GM23338 (cell line): ENCODE results near the gene MCM9. TPM values are rescaled to one million over a fixed set of nuclear protein-coding genes. Genes with fewer than 3 reads are reported as not detected.

Source experiments
- ATAC-seq: fragments of 200-7000 bp; cut with Tn5 transposase; 3 replicates; pipeline ENCODE4 v1.9.1; 2020
- DNase-seq: peaks from one replicate; pipeline ENCODE4 v3.0.0-alpha.2; 2015; ENCODE audit warnings: low spot score
- H2AFZ ChIP-seq: fragments of 200-600 bp; sonication (generic); 2 replicates; pipeline ENCODE4 v1.8.0; 2016; ENCODE audit warnings: antibody characterized with exemption, mild to moderate bottlenecking, moderate library complexity
- H3F3A ChIP-seq: fragments of 200-600 bp; sonication (generic); replicated peaks from 2 replicates; pipeline ENCODE4 v1.8.0; 2017; ENCODE audit warnings: antibody characterized with exemption, mixed run types, low read depth
- H3K27ac ChIP-seq: fragments of 200-600 bp; sonication (generic); 2 replicates; pipeline ENCODE4 v1.6.1; 2016; ENCODE audit warnings: low read depth
- H3K27me3 ChIP-seq: fragments of 200-600 bp; sonication (generic); 2 replicates; pipeline ENCODE4 v1.8.0; 2016; ENCODE audit warnings: mild to moderate bottlenecking, mixed run types, moderate library complexity; ENCODE audit not compliant: insufficient read depth
- H3K36me3 ChIP-seq: fragments of 200-600 bp; sonication (generic); 2 replicates; pipeline ENCODE4 v1.8.0; 2016; ENCODE audit warnings: mild to moderate bottlenecking; ENCODE audit not compliant: insufficient read depth
- H3K4me1 ChIP-seq: fragments of 200-600 bp; sonication (generic); 2 replicates; pipeline ENCODE4 v1.8.0; 2016; ENCODE audit warnings: mild to moderate bottlenecking, moderate library complexity; ENCODE audit not compliant: insufficient read depth
- H3K4me2 ChIP-seq: fragments of 200-600 bp; sonication (generic); 2 replicates; pipeline ENCODE4 v1.7.1; 2017; ENCODE audit warnings: mixed run types
- H3K4me3 ChIP-seq: fragments of 200-600 bp; sonication (generic); 2 replicates; pipeline ENCODE4 v1.6.1; 2016; ENCODE audit warnings: mixed run types
- H3K79me2 ChIP-seq: fragments of 200-600 bp; sonication (generic); replicated peaks from 2 replicates; pipeline ENCODE4 v1.8.0; 2017; ENCODE audit warnings: mild to moderate bottlenecking; ENCODE audit not compliant: insufficient read depth
- H3K9me2 ChIP-seq: fragments of 200-600 bp; sonication (generic); 2 replicates; pipeline ENCODE4 v1.8.0; 2017; ENCODE audit not compliant: insufficient read depth
- H4K20me1 ChIP-seq: fragments of 200-600 bp; sonication (generic); replicated peaks from 2 replicates; pipeline ENCODE4 v1.8.0; 2017; ENCODE audit warnings: mild to moderate bottlenecking; ENCODE audit not compliant: insufficient read depth
- H3K27ac Mint-ChIP-seq: 2 replicates; pipeline ENCODE4 v1.8.0; 2020; ENCODE audit warnings: inconsistent platforms, mild to moderate bottlenecking, moderate library complexity, mixed read lengths
- H3K27me3 Mint-ChIP-seq: 3 replicates; pipeline ENCODE4 v1.8.0; 2022; ENCODE audit warnings: low read depth, mild to moderate bottlenecking, moderate library complexity, mixed read lengths, inconsistent platforms; ENCODE audit not compliant: insufficient read depth, poor library complexity
- H3K36me3 Mint-ChIP-seq: 3 replicates; pipeline ENCODE4 v1.8.0; 2021; ENCODE audit warnings: low read depth, mild to moderate bottlenecking, inconsistent platforms, moderate library complexity, mixed read lengths
- H3K4me1 Mint-ChIP-seq: 3 replicates; pipeline ENCODE4 v1.8.0; 2020; ENCODE audit warnings: mild to moderate bottlenecking, inconsistent platforms, mixed read lengths
- H3K4me3 Mint-ChIP-seq: 3 replicates; pipeline ENCODE4 v1.8.0; 2021; ENCODE audit warnings: moderate library complexity, mild to moderate bottlenecking, inconsistent platforms, mixed read lengths
- H3K9me3 Mint-ChIP-seq: 3 replicates; pipeline ENCODE4 v1.8.0; 2020; ENCODE audit warnings: moderate library complexity, mild to moderate bottlenecking, inconsistent platforms, mixed read lengths
- CREB1 ChIP-seq: fragments of 250-450 bp; sonication (Bioruptor Pico); IDR thresholded peaks from 2 replicates; pipeline ENCODE4 v1.5.0; 2020; ENCODE audit warnings: low read depth, mild to moderate bottlenecking, moderate library complexity
- EZH2 ChIP-seq: fragments of 200-600 bp; sonication (generic); IDR thresholded peaks from one replicate; pipeline ENCODE4 v1.8.0; 2017; ENCODE audit warnings: antibody characterized with exemption, mild to moderate bottlenecking, low read depth; ENCODE audit not compliant: unreplicated experiment
- EZH2phosphoT487 ChIP-seq: fragments of 200-600 bp; sonication (generic); IDR thresholded peaks from one replicate; pipeline ENCODE4 v1.8.1; 2018; ENCODE audit warnings: antibody characterized with exemption; ENCODE audit not compliant: unreplicated experiment
- JUNB ChIP-seq: IDR thresholded peaks from one replicate; pipeline ENCODE4 v1.6.1; 2016; ENCODE audit warnings: antibody characterized with exemption; ENCODE audit not compliant: unreplicated experiment
- NANOG ChIP-seq: IDR thresholded peaks from 2 replicates; pipeline ENCODE4 v1.6.1; 2016; ENCODE audit warnings: antibody characterized with exemption, borderline replicate concordance
- POLR2AphosphoS5 ChIP-seq: IDR thresholded peaks from 2 replicates; pipeline ENCODE4 v1.6.1; 2016; ENCODE audit warnings: antibody characterized with exemption, low read depth
- STAT1 ChIP-seq: IDR thresholded peaks from one replicate; pipeline ENCODE4 v1.6.1; 2016; ENCODE audit warnings: antibody characterized with exemption; ENCODE audit not compliant: unreplicated experiment
- ZNF114 ChIP-seq: fragments of 250-450 bp; sonication (Bioruptor Pico); IDR thresholded peaks from 2 replicates; pipeline ENCODE4 v1.5.0; 2020; ENCODE audit warnings: mild to moderate bottlenecking, moderate library complexity
- ZNF331 ChIP-seq: fragments of 250-450 bp; sonication (Bioruptor Pico); IDR thresholded peaks from 2 replicates; pipeline ENCODE4 v1.5.0; 2020; ENCODE audit warnings: low read depth, mild to moderate bottlenecking, moderate library complexity
- polyA plus RNA-seq: library from polyadenylated mRNA; unstranded; fragments of >200 nt; fragmentation: Nextera tagmentation; extraction: Ambion mirVana; gene quantifications from 2 replicates; pipeline ENCODE4 v1.2.1, GENCODE V29; 2016
- total RNA-seq: library from RNA; depleted of rRNA; stranded (reverse); fragments of >200 nt; shearing (Covaris generic); gene quantifications from 2 replicates; pipeline ENCODE4 v1.2.3, GENCODE V29; 2014
- TF ChIP-seq, protein P1 (sequence below): IDR thresholded peaks from 2 replicates; pipeline ENCODE4 v1.6.1; 2016; ENCODE audit warnings: antibody characterized with exemption
- TF ChIP-seq, protein P2 (sequence below), 2 experiments: fragments of 200-600 bp in 1 of 2; sonication (generic) in 1 of 2; conservative IDR thresholded peaks; 2 replicates each; pipeline versions ENCODE4 v1.5.1 to v1.6.1; 2016 to 2017; ENCODE audit warnings: antibody characterized with exemption in 2 of 2, low read depth in 2 of 2, mild to moderate bottlenecking in 2 of 2, moderate library complexity in 1 of 2
- TF ChIP-seq, protein P3 (sequence below): fragments of 250-450 bp; sonication (Bioruptor Pico); IDR thresholded peaks from 2 replicates; pipeline ENCODE4 v1.5.0; 2020; ENCODE audit warnings: mild to moderate bottlenecking, moderate library complexity
- TF ChIP-seq, protein P4 (sequence below): IDR thresholded peaks from one replicate; pipeline ENCODE4 v1.6.1; 2018; ENCODE audit warnings: antibody characterized with exemption; ENCODE audit not compliant: unreplicated experiment

Gene MCM9
- total and polyA plus RNA-seq, 2 experiments from 2014 or later: 14.9 to 16.6 TPM

DNA sequence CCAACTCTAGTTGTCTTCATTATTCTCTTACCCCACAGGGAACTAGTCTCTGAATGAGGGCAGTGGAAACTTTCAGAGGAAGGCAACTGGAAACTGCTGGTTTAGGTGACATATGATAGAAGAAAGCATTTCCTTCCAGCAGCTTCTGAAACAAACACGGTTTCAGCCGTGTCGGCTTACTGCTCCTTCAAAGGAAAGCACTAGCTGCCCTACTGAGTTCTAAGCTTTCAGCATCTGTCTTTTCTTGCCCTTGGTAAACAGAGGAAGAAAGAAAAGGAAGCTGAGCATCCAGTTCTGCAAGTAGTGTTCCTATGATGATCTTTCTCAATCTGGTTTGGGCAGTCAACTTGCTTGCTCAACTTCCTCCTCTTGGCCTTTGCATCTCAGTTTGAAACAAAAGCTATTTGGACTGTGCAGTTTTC, 166.0 kb downstream of the MCM9 start:
- Histone ChIP-seq H3K79me2 (no peaks in the 10 kb centered on the region), H4K20me1 (no peaks in the 10 kb centered on the region), H3K4me3 (no peak overlapping the region), H3K4me1 (peaks cover 10% of the 10 kb centered on the region; the same call in 1 of the 2 replicates), H3K36me3 (no peaks in the 10 kb centered on the region), H3F3A (no peaks in the 10 kb centered on the region), H2AFZ (peak overlapping the region; percentile 56; the same call in 1 of the 2 replicates), H3K27ac (no peak overlapping the region), H3K4me2 (no peak overlapping the region), H3K9me2 (peaks cover 7% of the 10 kb centered on the region; the same call in 1 of the 2 replicates), H3K27me3 (no peaks in the 10 kb centered on the region)
- H3K4me1 Mint-ChIP-seq: peaks cover 6% of the 10 kb centered on the region
- no peak for DNase-seq
- H3K36me3 Mint-ChIP-seq: no peaks in the 10 kb centered on the region
- no peaks in the 10 kb centered on the region for H3K9me3 Mint-ChIP-seq
- H3K27me3 Mint-ChIP-seq: peaks cover 3% of the 10 kb centered on the region
- TF ChIP-seq CREB1 (CRISPR knock-in tag) (no peak), STAT1 (no peak), JUNB (no peak), POLR2AphosphoS5 (no peak), NANOG (no peak), ZNF114 (CRISPR knock-in tag) (no peak), ZNF331 (CRISPR knock-in tag) (no peak), EZH2 (no peak), EZH2phosphoT487 (no peak)
- TF ChIP-seq, protein P1, sequence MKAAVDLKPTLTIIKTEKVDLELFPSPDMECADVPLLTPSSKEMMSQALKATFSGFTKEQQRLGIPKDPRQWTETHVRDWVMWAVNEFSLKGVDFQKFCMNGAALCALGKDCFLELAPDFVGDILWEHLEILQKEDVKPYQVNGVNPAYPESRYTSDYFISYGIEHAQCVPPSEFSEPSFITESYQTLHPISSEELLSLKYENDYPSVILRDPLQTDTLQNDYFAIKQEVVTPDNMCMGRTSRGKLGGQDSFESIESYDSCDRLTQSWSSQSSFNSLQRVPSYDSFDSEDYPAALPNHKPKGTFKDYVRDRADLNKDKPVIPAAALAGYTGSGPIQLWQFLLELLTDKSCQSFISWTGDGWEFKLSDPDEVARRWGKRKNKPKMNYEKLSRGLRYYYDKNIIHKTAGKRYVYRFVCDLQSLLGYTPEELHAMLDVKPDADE: no peak
- TF ChIP-seq, protein P2, sequence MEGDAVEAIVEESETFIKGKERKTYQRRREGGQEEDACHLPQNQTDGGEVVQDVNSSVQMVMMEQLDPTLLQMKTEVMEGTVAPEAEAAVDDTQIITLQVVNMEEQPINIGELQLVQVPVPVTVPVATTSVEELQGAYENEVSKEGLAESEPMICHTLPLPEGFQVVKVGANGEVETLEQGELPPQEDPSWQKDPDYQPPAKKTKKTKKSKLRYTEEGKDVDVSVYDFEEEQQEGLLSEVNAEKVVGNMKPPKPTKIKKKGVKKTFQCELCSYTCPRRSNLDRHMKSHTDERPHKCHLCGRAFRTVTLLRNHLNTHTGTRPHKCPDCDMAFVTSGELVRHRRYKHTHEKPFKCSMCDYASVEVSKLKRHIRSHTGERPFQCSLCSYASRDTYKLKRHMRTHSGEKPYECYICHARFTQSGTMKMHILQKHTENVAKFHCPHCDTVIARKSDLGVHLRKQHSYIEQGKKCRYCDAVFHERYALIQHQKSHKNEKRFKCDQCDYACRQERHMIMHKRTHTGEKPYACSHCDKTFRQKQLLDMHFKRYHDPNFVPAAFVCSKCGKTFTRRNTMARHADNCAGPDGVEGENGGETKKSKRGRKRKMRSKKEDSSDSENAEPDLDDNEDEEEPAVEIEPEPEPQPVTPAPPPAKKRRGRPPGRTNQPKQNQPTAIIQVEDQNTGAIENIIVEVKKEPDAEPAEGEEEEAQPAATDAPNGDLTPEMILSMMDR (conservative IDR thresholded peaks at IDR 0.05; ENCODE audit: low read depth in 2 of 2): no peak
- TF ChIP-seq, protein P3, sequence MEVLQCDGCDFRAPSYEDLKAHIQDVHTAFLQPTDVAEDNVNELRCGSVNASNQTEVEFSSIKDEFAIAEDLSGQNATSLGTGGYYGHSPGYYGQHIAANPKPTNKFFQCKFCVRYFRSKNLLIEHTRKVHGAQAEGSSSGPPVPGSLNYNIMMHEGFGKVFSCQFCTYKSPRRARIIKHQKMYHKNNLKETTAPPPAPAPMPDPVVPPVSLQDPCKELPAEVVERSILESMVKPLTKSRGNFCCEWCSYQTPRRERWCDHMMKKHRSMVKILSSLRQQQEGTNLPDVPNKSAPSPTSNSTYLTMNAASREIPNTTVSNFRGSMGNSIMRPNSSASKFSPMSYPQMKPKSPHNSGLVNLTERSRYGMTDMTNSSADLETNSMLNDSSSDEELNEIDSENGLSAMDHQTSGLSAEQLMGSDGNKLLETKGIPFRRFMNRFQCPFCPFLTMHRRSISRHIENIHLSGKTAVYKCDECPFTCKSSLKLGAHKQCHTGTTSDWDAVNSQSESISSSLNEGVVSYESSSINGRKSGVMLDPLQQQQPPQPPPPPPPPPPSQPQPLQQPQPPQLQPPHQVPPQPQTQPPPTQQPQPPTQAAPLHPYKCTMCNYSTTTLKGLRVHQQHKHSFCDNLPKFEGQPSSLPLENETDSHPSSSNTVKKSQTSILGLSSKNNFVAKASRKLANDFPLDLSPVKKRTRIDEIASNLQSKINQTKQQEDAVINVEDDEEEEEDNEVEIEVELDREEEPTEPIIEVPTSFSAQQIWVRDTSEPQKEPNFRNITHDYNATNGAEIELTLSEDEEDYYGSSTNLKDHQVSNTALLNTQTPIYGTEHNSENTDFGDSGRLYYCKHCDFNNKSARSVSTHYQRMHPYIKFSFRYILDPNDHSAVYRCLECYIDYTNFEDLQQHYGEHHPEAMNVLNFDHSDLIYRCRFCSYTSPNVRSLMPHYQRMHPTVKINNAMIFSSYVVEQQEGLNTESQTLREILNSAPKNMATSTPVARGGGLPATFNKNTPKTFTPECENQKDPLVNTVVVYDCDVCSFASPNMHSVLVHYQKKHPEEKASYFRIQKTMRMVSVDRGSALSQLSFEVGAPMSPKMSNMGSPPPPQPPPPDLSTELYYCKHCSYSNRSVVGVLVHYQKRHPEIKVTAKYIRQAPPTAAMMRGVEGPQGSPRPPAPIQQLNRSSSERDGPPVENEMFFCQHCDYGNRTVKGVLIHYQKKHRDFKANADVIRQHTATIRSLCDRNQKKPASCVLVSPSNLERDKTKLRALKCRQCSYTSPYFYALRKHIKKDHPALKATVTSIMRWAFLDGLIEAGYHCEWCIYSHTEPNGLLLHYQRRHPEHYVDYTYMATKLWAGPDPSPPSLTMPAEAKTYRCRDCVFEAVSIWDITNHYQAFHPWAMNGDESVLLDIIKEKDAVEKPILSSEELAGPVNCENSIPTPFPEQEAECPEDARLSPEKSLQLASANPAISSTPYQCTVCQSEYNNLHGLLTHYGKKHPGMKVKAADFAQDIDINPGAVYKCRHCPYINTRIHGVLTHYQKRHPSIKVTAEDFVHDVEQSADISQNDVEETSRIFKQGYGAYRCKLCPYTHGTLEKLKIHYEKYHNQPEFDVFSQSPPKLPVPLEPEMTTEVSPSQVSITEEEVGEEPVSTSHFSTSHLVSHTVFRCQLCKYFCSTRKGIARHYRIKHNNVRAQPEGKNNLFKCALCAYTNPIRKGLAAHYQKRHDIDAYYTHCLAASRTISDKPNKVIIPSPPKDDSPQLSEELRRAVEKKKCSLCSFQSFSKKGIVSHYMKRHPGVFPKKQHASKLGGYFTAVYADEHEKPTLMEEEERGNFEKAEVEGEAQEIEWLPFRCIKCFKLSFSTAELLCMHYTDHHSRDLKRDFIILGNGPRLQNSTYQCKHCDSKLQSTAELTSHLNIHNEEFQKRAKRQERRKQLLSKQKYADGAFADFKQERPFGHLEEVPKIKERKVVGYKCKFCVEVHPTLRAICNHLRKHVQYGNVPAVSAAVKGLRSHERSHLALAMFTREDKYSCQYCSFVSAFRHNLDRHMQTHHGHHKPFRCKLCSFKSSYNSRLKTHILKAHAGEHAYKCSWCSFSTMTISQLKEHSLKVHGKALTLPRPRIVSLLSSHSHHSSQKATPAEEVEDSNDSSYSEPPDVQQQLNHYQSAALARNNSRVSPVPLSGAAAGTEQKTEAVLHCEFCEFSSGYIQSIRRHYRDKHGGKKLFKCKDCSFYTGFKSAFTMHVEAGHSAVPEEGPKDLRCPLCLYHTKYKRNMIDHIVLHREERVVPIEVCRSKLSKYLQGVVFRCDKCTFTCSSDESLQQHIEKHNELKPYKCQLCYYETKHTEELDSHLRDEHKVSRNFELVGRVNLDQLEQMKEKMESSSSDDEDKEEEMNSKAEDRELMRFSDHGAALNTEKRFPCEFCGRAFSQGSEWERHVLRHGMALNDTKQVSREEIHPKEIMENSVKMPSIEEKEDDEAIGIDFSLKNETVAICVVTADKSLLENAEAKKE (CRISPR knock-in tag): no peak
- TF ChIP-seq, protein P4, sequence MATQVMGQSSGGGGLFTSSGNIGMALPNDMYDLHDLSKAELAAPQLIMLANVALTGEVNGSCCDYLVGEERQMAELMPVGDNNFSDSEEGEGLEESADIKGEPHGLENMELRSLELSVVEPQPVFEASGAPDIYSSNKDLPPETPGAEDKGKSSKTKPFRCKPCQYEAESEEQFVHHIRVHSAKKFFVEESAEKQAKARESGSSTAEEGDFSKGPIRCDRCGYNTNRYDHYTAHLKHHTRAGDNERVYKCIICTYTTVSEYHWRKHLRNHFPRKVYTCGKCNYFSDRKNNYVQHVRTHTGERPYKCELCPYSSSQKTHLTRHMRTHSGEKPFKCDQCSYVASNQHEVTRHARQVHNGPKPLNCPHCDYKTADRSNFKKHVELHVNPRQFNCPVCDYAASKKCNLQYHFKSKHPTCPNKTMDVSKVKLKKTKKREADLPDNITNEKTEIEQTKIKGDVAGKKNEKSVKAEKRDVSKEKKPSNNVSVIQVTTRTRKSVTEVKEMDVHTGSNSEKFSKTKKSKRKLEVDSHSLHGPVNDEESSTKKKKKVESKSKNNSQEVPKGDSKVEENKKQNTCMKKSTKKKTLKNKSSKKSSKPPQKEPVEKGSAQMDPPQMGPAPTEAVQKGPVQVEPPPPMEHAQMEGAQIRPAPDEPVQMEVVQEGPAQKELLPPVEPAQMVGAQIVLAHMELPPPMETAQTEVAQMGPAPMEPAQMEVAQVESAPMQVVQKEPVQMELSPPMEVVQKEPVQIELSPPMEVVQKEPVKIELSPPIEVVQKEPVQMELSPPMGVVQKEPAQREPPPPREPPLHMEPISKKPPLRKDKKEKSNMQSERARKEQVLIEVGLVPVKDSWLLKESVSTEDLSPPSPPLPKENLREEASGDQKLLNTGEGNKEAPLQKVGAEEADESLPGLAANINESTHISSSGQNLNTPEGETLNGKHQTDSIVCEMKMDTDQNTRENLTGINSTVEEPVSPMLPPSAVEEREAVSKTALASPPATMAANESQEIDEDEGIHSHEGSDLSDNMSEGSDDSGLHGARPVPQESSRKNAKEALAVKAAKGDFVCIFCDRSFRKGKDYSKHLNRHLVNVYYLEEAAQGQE: no peak
- no peak for ATAC-seq
- no peak overlapping the region for H3K4me3 Mint-ChIP-seq
- H3K27ac Mint-ChIP-seq: no peak overlapping the region
